HEK293 (cell line): ENCODE results near the gene PDE9A.

Source experiments
- CTCF ChIP-seq: fragments of 450-650 bp; formaldehyde crosslinking; IDR thresholded peaks from 2 replicates; pipeline ENCODE4 v1.5.1; 2016; ENCODE audit warnings: missing biosample characterization, missing genetic modification characterization
- GLI4 ChIP-seq: fragments of 450-650 bp; formaldehyde crosslinking; IDR thresholded peaks from 2 replicates; pipeline ENCODE4 v1.5.1; 2016; ENCODE audit warnings: missing biosample characterization, missing genetic modification characterization
- YY1 ChIP-seq: fragments of 450-650 bp; formaldehyde crosslinking; IDR thresholded peaks from 2 replicates; pipeline ENCODE4 v1.5.1; 2018; ENCODE audit warnings: missing biosample characterization, missing genetic modification characterization
- ZBTB49 ChIP-seq: fragments of 450-650 bp; formaldehyde crosslinking; IDR thresholded peaks from 2 replicates; pipeline ENCODE4 v1.5.1; 2016; ENCODE audit warnings: missing biosample characterization, missing genetic modification characterization, low read depth
- ZNF184 ChIP-seq: fragments of 450-650 bp; IDR thresholded peaks from 2 replicates; pipeline ENCODE4 v1.5.1; 2018; ENCODE audit warnings: missing biosample characterization, mild to moderate bottlenecking, missing genetic modification characterization

DNA sequence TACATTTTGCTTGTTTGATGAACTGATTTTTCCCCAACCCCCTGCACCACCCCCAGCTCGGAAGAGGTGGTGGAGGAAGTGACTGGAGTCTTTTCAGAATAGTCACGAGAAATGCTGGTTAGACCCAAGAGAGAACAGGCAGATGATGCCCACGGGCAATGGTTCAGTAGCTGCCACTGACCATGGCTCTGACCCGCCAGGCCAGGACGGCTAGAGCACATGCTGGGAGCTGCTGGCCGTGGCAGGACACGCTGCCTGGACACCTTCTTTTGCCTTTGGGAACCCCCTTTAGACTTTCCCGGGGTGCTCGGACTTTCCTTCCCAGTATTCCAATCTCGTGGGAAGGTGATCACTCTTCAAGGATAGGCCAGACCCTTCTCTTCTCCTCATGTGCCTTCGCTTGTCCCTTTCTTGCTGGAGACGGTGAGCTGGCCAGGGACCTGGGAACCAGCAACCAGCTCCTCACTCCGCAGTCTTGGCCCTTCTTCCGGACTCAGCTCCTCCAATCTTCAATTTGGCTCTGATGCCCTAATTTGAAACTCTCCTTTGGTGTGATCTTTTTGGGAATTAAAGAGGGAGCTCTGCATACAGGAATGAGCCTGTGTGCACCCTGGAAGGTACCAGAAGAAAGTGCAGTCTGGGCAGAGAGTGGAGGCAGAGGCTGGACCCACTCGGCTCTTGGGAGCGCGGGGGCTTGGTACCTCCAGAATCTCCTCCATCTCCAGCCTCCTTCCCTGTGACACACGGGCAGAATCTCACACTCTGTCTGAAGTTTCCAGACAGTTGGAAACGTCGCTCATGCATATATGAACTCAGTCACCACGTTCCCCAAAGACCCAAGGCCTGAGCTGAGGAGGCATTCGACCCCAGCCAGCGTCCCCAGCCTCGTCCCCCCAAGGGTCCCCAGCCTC, 4.0 kb upstream of the PDE9A start:
- TF ChIP-seq GLI4 (tag by site-specific recombination) (no peak), CTCF (tag by site-specific recombination) (no peak), ZBTB49 (no peak), ZNF184 (tag by site-specific recombination) (no peak), YY1 (tag by site-specific recombination) (no peak)
